ENCODE data around the gene CD300LD. TPM values are rescaled to one million over a fixed set of nuclear protein-coding genes. Genes with fewer than 3 reads are reported as not detected.

The CD300LD gene
- polyA plus RNA-seq, 1 of the 3 experiments (the other 2 are of a cell fraction) = not detected

DNA sequence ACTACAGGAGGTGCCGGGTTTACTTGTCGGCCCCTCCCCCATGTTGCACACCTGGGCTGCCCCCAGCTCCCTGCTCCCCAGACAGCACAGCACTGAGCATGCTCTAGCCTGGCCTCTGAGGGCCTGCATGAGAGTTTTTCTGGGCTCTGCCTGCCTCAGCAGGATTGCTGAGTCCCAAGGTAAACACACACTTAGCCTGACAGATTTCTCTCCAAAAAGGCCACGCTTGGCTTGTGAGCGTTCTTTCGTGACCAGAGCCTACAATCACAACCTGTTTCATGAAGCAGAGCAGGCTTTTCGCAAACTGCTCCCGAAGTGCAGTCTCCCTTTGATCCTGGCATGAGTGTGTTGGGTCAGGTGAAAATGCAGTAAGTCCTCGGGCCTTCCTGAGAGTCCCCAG lies 41.2 kb upstream of the CD300LD start:
- H4K20me1 ChIP-seq (ENCODE audit: insufficient read depth) = no peaks in the 10 kb centered on the region
- DNase-seq = no peak
- no peaks in the 10 kb centered on the region for H3K79me2 ChIP-seq (ENCODE audit: insufficient read depth)
- no peak overlapping the region for H3K4me3 ChIP-seq (ENCODE audit: low read depth in 2 of 2, low read length in 1 of 2)
- H3K4me1 ChIP-seq (ENCODE audit: control insufficient read depth in 1 of 2, insufficient read depth in 2 of 2, low read depth in 1 of 2, low read length in 1 of 2) = peaks cover 0 to 4% of the 10 kb centered on the region in 2 experiments; a peak in 1 of 4 replicates
- H3K36me3 ChIP-seq (replicated peaks in 1 of 2; ENCODE audit: control insufficient read depth in 1 of 2, insufficient read depth in 2 of 2, low read length in 1 of 2) = no peaks in the 10 kb centered on the region
- H2AFZ ChIP-seq (ENCODE audit: low read depth) = no peak overlapping the region
- H3K27me3 ChIP-seq (ENCODE audit: insufficient read depth) = no peaks in the 10 kb centered on the region
- peaks cover under 1% of the 10 kb centered on the region; the same call in 1 of the 2 replicates for H3K9me3 ChIP-seq
- WGBS (ENCODE audit: low lambda C conversion rate) = 56% methylated on average over 8 of the region's 8 CpGs
- TF ChIP-seq SMC3 (IDR thresholded peaks at IDR 0.05; ENCODE audit: low read depth, low read length) (no peak), MXI1 (IDR thresholded peaks at IDR 0.05; ENCODE audit: low read depth, low read length) (no peak), NRF1 (IDR thresholded peaks at IDR 0.05; ENCODE audit: low read depth, low read length) (no peak), FOXM1 (IDR thresholded peaks at IDR 0.05; ENCODE audit: low read depth) (no peak), CHD2 (IDR thresholded peaks at IDR 0.05; ENCODE audit: low read length, partially characterized antibody) (no peak), RCOR1 (IDR thresholded peaks at IDR 0.05; ENCODE audit: low read length) (no peak), NFIC (IDR thresholded peaks at IDR 0.05; ENCODE audit: borderline replicate concordance) (no peak)
- TF ChIP-seq, protein P1, sequence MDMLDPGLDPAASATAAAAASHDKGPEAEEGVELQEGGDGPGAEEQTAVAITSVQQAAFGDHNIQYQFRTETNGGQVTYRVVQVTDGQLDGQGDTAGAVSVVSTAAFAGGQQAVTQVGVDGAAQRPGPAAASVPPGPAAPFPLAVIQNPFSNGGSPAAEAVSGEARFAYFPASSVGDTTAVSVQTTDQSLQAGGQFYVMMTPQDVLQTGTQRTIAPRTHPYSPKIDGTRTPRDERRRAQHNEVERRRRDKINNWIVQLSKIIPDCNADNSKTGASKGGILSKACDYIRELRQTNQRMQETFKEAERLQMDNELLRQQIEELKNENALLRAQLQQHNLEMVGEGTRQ (IDR thresholded peaks at IDR 0.05; ENCODE audit: borderline replicate concordance, low read depth, low read length) = no peak
- no peak overlapping the region for H3K27ac ChIP-seq (ENCODE audit: low read depth in 2 of 2, low read length in 1 of 2)
- POLR2A ChIA-PET = interaction anchor here (0.6 kb wide), 1 partner anchor 16 kb away, joined by 3 read pairs; no protein-coding TSS in a partner anchor
- no peaks in the 10 kb centered on the region for H3F3A ChIP-seq (replicated peaks; ENCODE audit: insufficient read depth)
- no peaks in the 10 kb centered on the region for H3K9me2 ChIP-seq
- CTCF ChIA-PET = interaction anchor here (1.0 to 2.8 kb wide), 5 partner anchors 12 to 265 kb away, joined by 3 to 18 read pairs (median 5); no protein-coding TSS in a partner anchor
- H3K9ac ChIP-seq = no peak overlapping the region
- H3K4me2 ChIP-seq = no peak overlapping the region

DNA sequence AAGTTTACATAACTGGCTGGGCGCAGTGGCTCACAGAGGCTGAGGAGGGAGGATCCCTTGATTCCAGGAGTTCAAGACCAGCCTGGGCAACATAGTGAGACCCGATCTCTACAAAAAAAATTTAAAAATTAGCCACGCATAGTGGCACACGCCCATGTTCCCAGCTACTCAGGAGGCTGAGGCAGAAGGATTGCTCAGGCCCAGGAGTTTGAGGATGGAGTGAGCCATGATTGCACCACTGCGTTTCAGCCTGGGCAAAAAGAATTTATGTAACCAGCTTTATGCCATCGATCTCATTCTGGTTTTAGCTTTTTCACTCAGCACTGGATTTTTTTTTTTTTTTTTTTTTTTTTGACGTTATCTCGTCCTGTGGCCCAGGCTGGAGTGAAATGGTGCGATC lies 40.5 kb upstream of the CD300LD start:
- Histone ChIP-seq H3K9me2 (no peaks in the 10 kb centered on the region), H3K4me2 (no peak overlapping the region), H3K27ac (ENCODE audit: low read depth in 2 of 2, low read length in 1 of 2) (no peak overlapping the region), H3K4me1 (ENCODE audit: control insufficient read depth in 1 of 2, insufficient read depth in 2 of 2, low read depth in 1 of 2, low read length in 1 of 2) (peaks cover 0 to 4% of the 10 kb centered on the region in 2 experiments; a peak in 1 of 4 replicates), H3K27me3 (ENCODE audit: insufficient read depth) (no peaks in the 10 kb centered on the region), H3K36me3 (replicated peaks in 1 of 2; ENCODE audit: control insufficient read depth in 1 of 2, insufficient read depth in 2 of 2, low read length in 1 of 2) (no peaks in the 10 kb centered on the region), H2AFZ (ENCODE audit: low read depth) (no peak overlapping the region), H4K20me1 (ENCODE audit: insufficient read depth) (no peaks in the 10 kb centered on the region), H3K4me3 (ENCODE audit: low read depth in 2 of 2, low read length in 1 of 2) (no peak overlapping the region), H3F3A (replicated peaks; ENCODE audit: insufficient read depth) (no peaks in the 10 kb centered on the region), H3K9ac (no peak overlapping the region), H3K9me3 (peaks cover 5% of the 10 kb centered on the region; the same call in 1 of the 2 replicates), H3K79me2 (ENCODE audit: insufficient read depth) (no peaks in the 10 kb centered on the region)
- DNase-seq = no peak
- no peak for TF ChIP-seq ELF1 (IDR thresholded peaks at IDR 0.05)
- TF ChIP-seq EP300 (IDR thresholded peaks at IDR 0.05; ENCODE audit: borderline replicate concordance in 1 of 2, low read depth in 1 of 2, low read length in 1 of 2) = no peak
- TF ChIP-seq RAD21 (IDR thresholded peaks at IDR 0.05; ENCODE audit: low read length) = no peak
- no peak for TF ChIP-seq GATA2 (CRISPR knock-in tag; IDR thresholded peaks at IDR 0.05)
- TF ChIP-seq RCOR1 (IDR thresholded peaks at IDR 0.05; ENCODE audit: low read length) = no peak
- TF ChIP-seq EZH2phosphoT487 (IDR thresholded peaks at IDR 0.05; ENCODE audit: borderline replicate concordance, low read depth) = no peak
- TF ChIP-seq RFX5 (IDR thresholded peaks at IDR 0.05; ENCODE audit: low read length) = no peak
- no peak for TF ChIP-seq MEF2A (IDR thresholded peaks at IDR 0.05; ENCODE audit: borderline replicate concordance, low read depth)
- no peak for TF ChIP-seq SMC3 (IDR thresholded peaks at IDR 0.05; ENCODE audit: low read depth, low read length)
- WGBS (ENCODE audit: low lambda C conversion rate) = 60% methylated on average over 9 of the region's 9 CpGs
- POLR2A ChIA-PET = interaction anchor here (0.9 to 1.4 kb wide), 2 partner anchors 21 to 25 kb away, joined by 3 to 5 read pairs; no protein-coding TSS in a partner anchor
- CTCF ChIA-PET = interaction anchor here (1.1 to 2.8 kb wide), 7 partner anchors 14 to 264 kb away, joined by 3 to 18 read pairs (median 5); no protein-coding TSS in a partner anchor
